C4-2B (cell line): Measurements from ENCODE around the gene SCTR.
A peak's percentile ranks its signal among the peaks of the same experiment; 100 is the strongest.

ENCODE experiments used
- ZFX ChIP-seq: fragments of 450-650 bp; IDR thresholded peaks from 2 replicates; pipeline ENCODE4 v1.6.1; 2017
- TF ChIP-seq, protein P1 (sequence below): fragments of 450-650 bp; conservative IDR thresholded peaks from 2 replicates; pipeline ENCODE4 v1.5.1; 2017; ENCODE audit warnings: mild to moderate bottlenecking

DNA sequence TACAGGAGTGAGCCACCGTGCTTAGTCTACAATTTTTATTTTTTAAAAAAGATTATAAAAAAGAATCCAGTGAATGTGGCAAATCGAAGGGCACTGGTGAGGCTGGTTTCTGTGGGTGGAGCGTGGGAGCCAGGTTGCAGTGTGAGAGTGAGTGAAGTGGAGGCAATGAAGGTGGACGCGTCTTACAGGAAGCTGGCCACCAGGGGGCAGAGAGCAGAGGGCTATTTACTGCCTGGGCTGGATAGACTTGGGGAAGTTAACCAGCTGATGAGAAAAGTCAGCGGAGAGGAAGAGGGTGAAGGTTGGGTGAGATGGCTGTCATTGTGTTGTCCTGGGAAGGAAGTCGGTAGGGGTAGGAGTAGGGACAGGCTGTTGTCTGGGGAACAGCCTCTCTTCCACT is 6.8 kb downstream of the SCTR start:
- TF ChIP-seq, protein P1, sequence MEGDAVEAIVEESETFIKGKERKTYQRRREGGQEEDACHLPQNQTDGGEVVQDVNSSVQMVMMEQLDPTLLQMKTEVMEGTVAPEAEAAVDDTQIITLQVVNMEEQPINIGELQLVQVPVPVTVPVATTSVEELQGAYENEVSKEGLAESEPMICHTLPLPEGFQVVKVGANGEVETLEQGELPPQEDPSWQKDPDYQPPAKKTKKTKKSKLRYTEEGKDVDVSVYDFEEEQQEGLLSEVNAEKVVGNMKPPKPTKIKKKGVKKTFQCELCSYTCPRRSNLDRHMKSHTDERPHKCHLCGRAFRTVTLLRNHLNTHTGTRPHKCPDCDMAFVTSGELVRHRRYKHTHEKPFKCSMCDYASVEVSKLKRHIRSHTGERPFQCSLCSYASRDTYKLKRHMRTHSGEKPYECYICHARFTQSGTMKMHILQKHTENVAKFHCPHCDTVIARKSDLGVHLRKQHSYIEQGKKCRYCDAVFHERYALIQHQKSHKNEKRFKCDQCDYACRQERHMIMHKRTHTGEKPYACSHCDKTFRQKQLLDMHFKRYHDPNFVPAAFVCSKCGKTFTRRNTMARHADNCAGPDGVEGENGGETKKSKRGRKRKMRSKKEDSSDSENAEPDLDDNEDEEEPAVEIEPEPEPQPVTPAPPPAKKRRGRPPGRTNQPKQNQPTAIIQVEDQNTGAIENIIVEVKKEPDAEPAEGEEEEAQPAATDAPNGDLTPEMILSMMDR: peak; percentile 80
- no peak for TF ChIP-seq ZFX
